GM18861 (cell line): ENCODE results near the gene TNFRSF1A.

Experiments
- ATAC-seq: cut with Tn5 transposase; IDR thresholded peaks from one replicate; pipeline ENCODE4 v1.9.1; 2021; ENCODE audit not compliant: unreplicated experiment

The TNFRSF1A gene

GRCh38 chr12:6324936-6325750 is 16.7 kb downstream of the TNFRSF1A start:
- ATAC-seq = no peak

- ATAC-seq = no peak
Measured at GRCh38 chr12:6323995-6324711, 17.7 kb downstream of the TNFRSF1A start.

- peak; percentile 57 for ATAC-seq
Measured at GRCh38 chr12:6323340-6323994, 18.4 kb downstream of the TNFRSF1A start.

GRCh38 chr12:6322969-6323339 is 18.9 kb downstream of the TNFRSF1A start:
- ATAC-seq = peak; percentile 34

GRCh38 chr12:6322352-6322751 is 19.5 kb downstream of the TNFRSF1A start:
- ATAC-seq = no peak

GRCh38 chr12:6321905-6322304 is 20.0 kb downstream of the TNFRSF1A start:
- no peak for ATAC-seq

- no peak for ATAC-seq
Measured at GRCh38 chr12:6319446-6319845, 22.4 kb downstream of the TNFRSF1A start.

- no peak for ATAC-seq
Measured at GRCh38 chr12:6318440-6318879, 23.4 kb downstream of the TNFRSF1A start.

- no peak for ATAC-seq
Measured at GRCh38 chr12:6317693-6318439, 24.0 kb downstream of the TNFRSF1A start.

- no peak for ATAC-seq
Measured at GRCh38 chr12:6316921-6317692, 24.8 kb downstream of the TNFRSF1A start.

- no peak for ATAC-seq
Measured at GRCh38 chr12:6315704-6316597, 25.9 kb downstream of the TNFRSF1A start.

GRCh38 chr12:6315184-6315583 is 26.7 kb downstream of the TNFRSF1A start:
- ATAC-seq = no peak

- no peak for ATAC-seq
Measured at GRCh38 chr12:6314776-6315175, 27.1 kb downstream of the TNFRSF1A start.

- ATAC-seq = no peak
Measured at GRCh38 chr12:6313326-6313940, 28.4 kb downstream of the TNFRSF1A start.

GRCh38 chr12:6312529-6313325 is 29.1 kb downstream of the TNFRSF1A start:
- ATAC-seq = peak; percentile 56

GRCh38 chr12:6311822-6312528 is 29.9 kb downstream of the TNFRSF1A start:
- no peak for ATAC-seq
